Ovary (tissue), 3 donors: Measurements from ENCODE around the gene NEUROG1.

ENCODE experiments used
- POLR2A ChIP-seq: fragments of 450-650 bp; IDR thresholded peaks from one replicate; pipeline ENCODE4 v1.6.1; 2017; ENCODE audit warnings: antibody characterized with exemption, mild to moderate bottlenecking, moderate library complexity
- TF ChIP-seq, protein P1 (sequence below), 3 donors: fragments of 450-650 bp in 2 of 3; fragments of 200-600 bp in 1 of 3; IDR thresholded peaks; one replicate each; pipeline versions ENCODE4 v1.5.1 to v1.8.0; 2016 to 2022; ENCODE audit warnings: antibody characterized with exemption in 3 of 3, mild to moderate bottlenecking in 1 of 3
- donor health status: DM: no; HTN: no; CAD: no.

DNA sequence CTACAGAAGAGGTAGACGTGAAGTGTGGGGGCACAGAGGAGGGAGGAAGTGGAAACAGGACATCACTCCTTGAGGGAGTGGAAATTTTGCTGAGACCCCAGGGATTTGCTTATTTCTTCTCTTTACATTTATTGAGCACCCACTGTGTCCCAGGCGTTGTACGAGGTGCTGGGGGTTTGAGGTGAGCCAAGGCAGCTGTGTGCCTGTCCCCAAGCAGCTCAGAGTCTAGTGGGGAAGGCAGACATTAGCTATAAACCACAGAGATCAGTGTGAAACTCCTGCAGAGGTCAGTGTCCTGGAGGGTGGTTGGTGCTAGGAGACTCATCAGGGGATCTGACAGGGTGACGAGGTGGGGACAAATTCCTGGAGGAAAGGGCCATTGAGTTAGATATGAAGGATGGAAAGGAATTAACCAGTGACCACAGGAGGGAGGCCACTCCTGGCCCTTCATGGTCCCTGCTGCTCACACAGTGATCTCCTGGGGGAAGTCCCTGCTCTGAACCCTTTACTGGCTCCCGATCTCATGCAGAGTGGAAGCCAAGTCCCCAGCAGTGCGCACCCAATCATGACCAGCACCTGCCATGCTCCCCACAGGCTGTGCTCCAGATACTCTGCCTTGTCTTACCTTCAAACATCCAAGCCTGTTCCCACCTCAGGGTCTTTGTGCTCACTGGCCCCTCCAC is 46.5 kb upstream of the NEUROG1 start:
- no peak for TF ChIP-seq POLR2A
- TF ChIP-seq, protein P1, sequence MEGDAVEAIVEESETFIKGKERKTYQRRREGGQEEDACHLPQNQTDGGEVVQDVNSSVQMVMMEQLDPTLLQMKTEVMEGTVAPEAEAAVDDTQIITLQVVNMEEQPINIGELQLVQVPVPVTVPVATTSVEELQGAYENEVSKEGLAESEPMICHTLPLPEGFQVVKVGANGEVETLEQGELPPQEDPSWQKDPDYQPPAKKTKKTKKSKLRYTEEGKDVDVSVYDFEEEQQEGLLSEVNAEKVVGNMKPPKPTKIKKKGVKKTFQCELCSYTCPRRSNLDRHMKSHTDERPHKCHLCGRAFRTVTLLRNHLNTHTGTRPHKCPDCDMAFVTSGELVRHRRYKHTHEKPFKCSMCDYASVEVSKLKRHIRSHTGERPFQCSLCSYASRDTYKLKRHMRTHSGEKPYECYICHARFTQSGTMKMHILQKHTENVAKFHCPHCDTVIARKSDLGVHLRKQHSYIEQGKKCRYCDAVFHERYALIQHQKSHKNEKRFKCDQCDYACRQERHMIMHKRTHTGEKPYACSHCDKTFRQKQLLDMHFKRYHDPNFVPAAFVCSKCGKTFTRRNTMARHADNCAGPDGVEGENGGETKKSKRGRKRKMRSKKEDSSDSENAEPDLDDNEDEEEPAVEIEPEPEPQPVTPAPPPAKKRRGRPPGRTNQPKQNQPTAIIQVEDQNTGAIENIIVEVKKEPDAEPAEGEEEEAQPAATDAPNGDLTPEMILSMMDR (IDR thresholded peaks at IDR 0.05): no peak
